Breast epithelium (tissue), 3 donors: Measurements from ENCODE around the gene CTIF.

ENCODE experiments used
- CTCF ChIP-seq, 3 donors: fragments of 450-650 bp; IDR thresholded peaks; one replicate each; pipeline ENCODE4 v1.5.1; 2016 to 2017; ENCODE audit warnings: antibody characterized with exemption in 3 of 3, mild to moderate bottlenecking in 3 of 3, moderate library complexity in 3 of 3
- POLR2AphosphoS5 ChIP-seq, 3 donors: sonication (generic); formaldehyde crosslinking; IDR thresholded peaks; one replicate each; pipeline ENCODE4 v1.6.1; 2017; ENCODE audit warnings: antibody characterized with exemption in 3 of 3

GRCh38 chr18:48855422-48856377 lies 316.9 kb downstream of the CTIF start:
- TF ChIP-seq CTCF (IDR thresholded peaks at IDR 0.05) (no peak), POLR2AphosphoS5 (IDR thresholded peaks at IDR 0.05) (no peak)
